ENCODE results near the gene TTLL3. TPM values are rescaled to one million over a fixed set of nuclear protein-coding genes. Genes with fewer than 3 reads are reported as not detected.

TTLL3 gene
- total RNA-seq, 1 experiment from 2014 or later: 10.3 TPM

DNA sequence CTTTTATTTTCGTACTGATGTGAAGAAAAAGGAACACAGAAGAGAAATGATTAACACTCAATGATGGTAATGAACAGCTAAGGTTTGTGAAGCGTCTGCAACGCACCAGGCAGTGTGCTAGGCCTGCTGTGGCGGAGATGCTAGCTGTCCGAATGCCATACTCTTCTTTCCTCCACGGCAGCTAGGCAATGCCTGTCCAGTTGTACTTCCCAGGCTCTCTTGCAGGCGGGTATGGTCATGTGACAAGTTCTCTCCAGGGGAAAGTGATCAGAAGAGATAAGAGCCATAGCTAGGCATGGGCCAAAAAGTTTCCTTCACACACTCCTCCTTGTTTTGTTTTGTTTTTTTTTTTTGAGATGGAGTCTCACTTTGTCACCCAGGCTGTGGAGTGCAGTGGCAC, 24.5 kb upstream of the TTLL3 start:
- Mint-ChIP-seq H3K4me1 (ENCODE audit: low read depth, unreplicated experiment) (peaks cover 6% of the 10 kb centered on the region), H3K27ac (ENCODE audit: unreplicated experiment) (no peak overlapping the region), H3K4me3 (ENCODE audit: unreplicated experiment) (no peak overlapping the region), H3K36me3 (ENCODE audit: insufficient read depth, unreplicated experiment) (peaks cover 56% of the 10 kb centered on the region), H3K27me3 (ENCODE audit: insufficient read depth, unreplicated experiment) (no peaks in the 10 kb centered on the region), H3K9me3 (ENCODE audit: unreplicated experiment) (no peaks in the 10 kb centered on the region)
- no peak overlapping the region for H3K4me3 ChIP-seq (ENCODE audit: low read depth, low read length)
- TF ChIP-seq, protein P1, sequence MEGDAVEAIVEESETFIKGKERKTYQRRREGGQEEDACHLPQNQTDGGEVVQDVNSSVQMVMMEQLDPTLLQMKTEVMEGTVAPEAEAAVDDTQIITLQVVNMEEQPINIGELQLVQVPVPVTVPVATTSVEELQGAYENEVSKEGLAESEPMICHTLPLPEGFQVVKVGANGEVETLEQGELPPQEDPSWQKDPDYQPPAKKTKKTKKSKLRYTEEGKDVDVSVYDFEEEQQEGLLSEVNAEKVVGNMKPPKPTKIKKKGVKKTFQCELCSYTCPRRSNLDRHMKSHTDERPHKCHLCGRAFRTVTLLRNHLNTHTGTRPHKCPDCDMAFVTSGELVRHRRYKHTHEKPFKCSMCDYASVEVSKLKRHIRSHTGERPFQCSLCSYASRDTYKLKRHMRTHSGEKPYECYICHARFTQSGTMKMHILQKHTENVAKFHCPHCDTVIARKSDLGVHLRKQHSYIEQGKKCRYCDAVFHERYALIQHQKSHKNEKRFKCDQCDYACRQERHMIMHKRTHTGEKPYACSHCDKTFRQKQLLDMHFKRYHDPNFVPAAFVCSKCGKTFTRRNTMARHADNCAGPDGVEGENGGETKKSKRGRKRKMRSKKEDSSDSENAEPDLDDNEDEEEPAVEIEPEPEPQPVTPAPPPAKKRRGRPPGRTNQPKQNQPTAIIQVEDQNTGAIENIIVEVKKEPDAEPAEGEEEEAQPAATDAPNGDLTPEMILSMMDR (IDR thresholded peaks at IDR 0.05; ENCODE audit: insufficient read depth in 1 of 2, low read depth in 1 of 2, low read length in 1 of 2, severe bottlenecking in 1 of 2, unreplicated experiment in 1 of 2): no peak
- no peaks in the 10 kb centered on the region for H3K27me3 ChIP-seq (replicated peaks; ENCODE audit: control insufficient read depth, insufficient read depth, low read length)
- ChIA-PET POLR2A (no interaction called here), CTCF (interaction anchor here (0.6 kb wide), 1 partner anchor 401 kb away, joined by 6 read pairs; no protein-coding TSS in a partner anchor)
- no peaks in the 10 kb centered on the region for H3K9me3 ChIP-seq
- no TSS peak for BruUV-seq (replicated peaks)
- intact Hi-C loops (cut with micrococcal nuclease; ENCODE audit: unreplicated experiment): no loop called here
- no peak for DNase-seq
- peaks cover 3% of the 10 kb centered on the region for H3K36me3 ChIP-seq (ENCODE audit: control insufficient read depth, insufficient read depth, low read length)
- no peaks in the 10 kb centered on the region for H3K4me1 ChIP-seq

DNA sequence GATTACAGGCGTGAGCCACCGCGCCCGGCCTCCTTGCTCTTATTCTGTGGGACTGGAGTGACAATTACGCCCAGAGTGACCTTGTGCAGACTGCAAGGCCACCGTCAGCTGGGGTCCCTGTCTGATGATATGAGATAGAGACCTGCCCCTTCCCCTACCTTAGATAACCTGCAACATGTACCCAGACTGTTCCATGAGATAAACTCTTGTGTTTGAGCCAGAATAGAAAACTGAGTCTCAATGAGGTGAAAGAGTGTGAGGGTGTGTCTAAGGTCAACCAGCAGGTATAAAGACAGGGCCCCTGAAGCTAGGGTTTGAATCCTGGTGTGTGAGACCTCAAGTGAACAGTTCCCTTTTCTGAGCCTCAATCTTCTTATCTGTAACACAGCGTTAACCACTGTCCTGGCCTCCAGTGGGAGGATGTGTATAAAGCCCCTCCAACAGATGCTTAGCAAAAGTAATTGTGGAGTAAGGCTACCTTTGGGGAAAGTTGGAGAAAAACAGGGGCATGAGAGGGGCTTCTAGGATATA, 23.8 kb upstream of the TTLL3 start:
- no peak for DNase-seq
- ChIA-PET CTCF (interaction anchor here (0.8 kb wide), 1 partner anchor 14 kb away, joined by 3 read pairs; no protein-coding TSS in a partner anchor), POLR2A (interaction anchor here (0.5 kb wide), 1 partner anchor 13 kb away, joined by 5 read pairs; no protein-coding TSS in a partner anchor)
- no TSS peak for BruUV-seq (replicated peaks)
- Histone ChIP-seq H3K27me3 (replicated peaks; ENCODE audit: control insufficient read depth, insufficient read depth, low read length) (no peaks in the 10 kb centered on the region), H3K4me1 (no peaks in the 10 kb centered on the region), H3K4me3 (ENCODE audit: low read depth, low read length) (no peak overlapping the region), H3K36me3 (ENCODE audit: control insufficient read depth, insufficient read depth, low read length) (peaks cover 3% of the 10 kb centered on the region), H3K9me3 (no peaks in the 10 kb centered on the region)
- Mint-ChIP-seq H3K9me3 (ENCODE audit: unreplicated experiment) (no peaks in the 10 kb centered on the region), H3K4me3 (ENCODE audit: unreplicated experiment) (no peak overlapping the region), H3K27me3 (ENCODE audit: insufficient read depth, unreplicated experiment) (no peaks in the 10 kb centered on the region), H3K36me3 (ENCODE audit: insufficient read depth, unreplicated experiment) (peaks cover 60% of the 10 kb centered on the region), H3K27ac (ENCODE audit: unreplicated experiment) (no peak overlapping the region), H3K4me1 (ENCODE audit: low read depth, unreplicated experiment) (peaks cover 6% of the 10 kb centered on the region)
- intact Hi-C loops (cut with micrococcal nuclease; ENCODE audit: unreplicated experiment): no loop called here
- TF ChIP-seq, protein P1 (IDR thresholded peaks at IDR 0.05; ENCODE audit: insufficient read depth in 1 of 2, low read depth in 1 of 2, low read length in 1 of 2, severe bottlenecking in 1 of 2, unreplicated experiment in 1 of 2): no peak

DNA sequence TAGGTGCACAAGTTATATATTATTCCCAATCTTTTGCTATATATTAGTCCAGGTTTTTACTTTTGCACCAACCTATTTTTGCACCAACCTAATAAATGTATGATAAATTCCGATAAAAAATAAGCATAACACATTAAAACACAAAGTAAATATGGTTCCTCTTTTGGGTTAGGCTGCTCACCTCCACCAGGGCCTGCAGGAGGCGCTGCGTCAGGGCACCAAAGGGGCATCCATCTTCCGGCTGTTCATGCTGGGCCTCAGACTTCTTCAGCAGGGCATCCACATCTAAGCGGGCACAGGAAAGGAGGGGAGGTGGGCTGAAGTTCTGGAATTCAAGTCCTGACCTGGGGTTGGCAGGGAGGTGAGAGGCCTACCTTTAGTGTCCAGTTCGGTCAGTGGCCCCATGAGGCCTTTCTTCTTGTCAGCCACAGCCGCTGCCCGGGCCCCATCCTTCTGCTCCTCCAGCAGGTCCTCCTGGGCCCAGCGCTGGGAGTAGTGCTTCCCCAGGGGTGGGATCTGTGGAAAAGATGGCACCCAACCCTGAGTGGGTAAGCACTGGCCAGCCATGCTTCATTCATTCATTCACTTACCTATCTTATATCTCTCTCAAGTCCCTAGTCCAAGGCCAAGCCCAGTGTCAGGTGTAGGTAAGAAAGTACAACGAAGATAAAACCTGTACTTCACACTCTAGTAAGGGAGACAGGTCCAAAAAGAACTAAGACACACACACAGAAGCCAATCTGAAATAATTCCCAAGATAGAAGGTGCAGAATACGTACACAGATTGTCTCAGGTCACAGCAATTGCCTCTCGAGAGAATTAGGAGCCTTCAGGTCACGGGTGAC, 23.0 kb upstream of the TTLL3 start:
- CTCF ChIA-PET: interaction anchor here (0.8 kb wide), 1 partner anchor 15 kb away, joined by 3 read pairs; no protein-coding TSS in a partner anchor

More for the DNA sequence above, 23.0 kb upstream of the TTLL3 start:
- H3K4me1 ChIP-seq: 0 out of 2 replicates have a peak, but pooled peaks cover 6% of the 10 kb centered on the region
- BruUV-seq (replicated peaks): no TSS peak
- POLR2A ChIA-PET: no interaction called here
- H3K36me3 Mint-ChIP-seq (ENCODE audit: insufficient read depth, unreplicated experiment): peaks cover 67% of the 10 kb centered on the region
- no peak overlapping the region for H3K27ac Mint-ChIP-seq (ENCODE audit: unreplicated experiment)
- no peak overlapping the region for H3K4me3 ChIP-seq (ENCODE audit: low read depth, low read length)
- intact Hi-C loops (cut with micrococcal nuclease; ENCODE audit: unreplicated experiment): no loop called here
- H3K9me3 Mint-ChIP-seq (ENCODE audit: unreplicated experiment): no peaks in the 10 kb centered on the region
- no peaks in the 10 kb centered on the region for H3K9me3 ChIP-seq
- no peak overlapping the region for H3K4me3 Mint-ChIP-seq (ENCODE audit: unreplicated experiment)
- peaks cover 12% of the 10 kb centered on the region for H3K4me1 Mint-ChIP-seq (ENCODE audit: low read depth, unreplicated experiment)
- no peaks in the 10 kb centered on the region for H3K27me3 Mint-ChIP-seq (ENCODE audit: insufficient read depth, unreplicated experiment)
- peaks cover 3% of the 10 kb centered on the region for H3K36me3 ChIP-seq (ENCODE audit: control insufficient read depth, insufficient read depth, low read length)
- TF ChIP-seq, protein P1 (IDR thresholded peaks at IDR 0.05; ENCODE audit: insufficient read depth in 1 of 2, low read depth in 1 of 2, low read length in 1 of 2, severe bottlenecking in 1 of 2, unreplicated experiment in 1 of 2): peak; percentile 30 to 34
- no peaks in the 10 kb centered on the region for H3K27me3 ChIP-seq (replicated peaks; ENCODE audit: control insufficient read depth, insufficient read depth, low read length)
- no peak for DNase-seq

All from Caco-2 (cell line).